GM19324 (cell line): ENCODE data around the gene LNPEP.

Experiments
- ATAC-seq: cut with Tn5 transposase; IDR thresholded peaks from one replicate; pipeline ENCODE4 v1.9.1; 2021; ENCODE audit warnings: mild to moderate bottlenecking, moderate library complexity; ENCODE audit not compliant: unreplicated experiment, low FRiP score

LNPEP gene

GRCh38 chr5:96957254-96958049 is 21.6 kb downstream of the LNPEP start:
- ATAC-seq, result peak; percentile 37

GRCh38 chr5:96958977-96959376 is 23.1 kb downstream of the LNPEP start:
- ATAC-seq, result no peak

GRCh38 chr5:96961053-96961452 is 25.2 kb downstream of the LNPEP start:
- peak; percentile 69 for ATAC-seq

GRCh38 chr5:96962540-96962991 is 26.7 kb downstream of the LNPEP start:
- no peak for ATAC-seq

- ATAC-seq, result no peak
These were observed 27.4 kb downstream of the LNPEP start for GRCh38 chr5:96963267-96963666.

- no peak for ATAC-seq
These were observed 30.9 kb downstream of the LNPEP start for GRCh38 chr5:96966801-96967200.

- no peak for ATAC-seq
These were observed 31.5 kb downstream of the LNPEP start for GRCh38 chr5:96967400-96967799.

- ATAC-seq, result no peak
These were observed 32.2 kb downstream of the LNPEP start for GRCh38 chr5:96968074-96968473.

GRCh38 chr5:96968614-96969013 is 32.7 kb downstream of the LNPEP start:
- ATAC-seq, result no peak

- no peak for ATAC-seq
These were observed 33.5 kb downstream of the LNPEP start for GRCh38 chr5:96969366-96969765.

- ATAC-seq, result no peak
These were observed 36.9 kb downstream of the LNPEP start for GRCh38 chr5:96972599-96973334.

GRCh38 chr5:96973532-96974401 is 37.9 kb downstream of the LNPEP start:
- ATAC-seq, result no peak

- no peak for ATAC-seq
These were observed 39.8 kb downstream of the LNPEP start for GRCh38 chr5:96975656-96976055.

- ATAC-seq, result no peak
These were observed 41.3 kb downstream of the LNPEP start for GRCh38 chr5:96977228-96977627.

- ATAC-seq, result no peak
These were observed 43.1 kb downstream of the LNPEP start for GRCh38 chr5:96978812-96979449.

- ATAC-seq, result no peak
These were observed 48.8 kb downstream of the LNPEP start for GRCh38 chr5:96984506-96985192.

GRCh38 chr5:96986450-96986849 is 50.6 kb downstream of the LNPEP start:
- no peak for ATAC-seq

GRCh38 chr5:96990102-96990501 is 54.2 kb downstream of the LNPEP start:
- ATAC-seq, result no peak

- ATAC-seq, result no peak
These were observed 55.8 kb downstream of the LNPEP start for GRCh38 chr5:96991708-96992107.

- ATAC-seq, result no peak
These were observed 57.9 kb downstream of the LNPEP start for GRCh38 chr5:96993760-96994159.
